Gastrocnemius medialis (tissue), 4 donors: Measurements from ENCODE around the gene GLB1L2.

Source experiments
- CTCF ChIP-seq, 5 experiments: fragments of 450-650 bp in 3 of 5; fragments of 200-600 bp in 2 of 5; sonication (generic) in 2 of 5; IDR thresholded peaks in 4 of 5; conservative IDR thresholded peaks in 1 of 5; 1 replicate in 4 of 5; 2 replicates in 1 of 5; pipeline ENCODE4 v1.5.1; 2016 to 2019; ENCODE audit warnings: antibody characterized with exemption in 5 of 5, mild to moderate bottlenecking in 3 of 5, moderate library complexity in 3 of 5
- POLR2A ChIP-seq, 2 donors: fragments of 450-650 bp; IDR thresholded peaks; one replicate each; pipeline ENCODE4 v1.6.1; 2017; ENCODE audit warnings: antibody characterized with exemption in 2 of 2, mild to moderate bottlenecking in 2 of 2, moderate library complexity in 2 of 2

GRCh38 chr11:134339756-134340155, 8.0 kb downstream of the GLB1L2 start:
- TF ChIP-seq CTCF (IDR thresholded peaks at IDR 0.05 in 4 of 5, conservative IDR thresholded peaks at IDR 0.05 in 1 of 5) (no peak), POLR2A (IDR thresholded peaks at IDR 0.05) (no peak)
